Activated T-cell treated with anti-CD3 and anti-CD28 coated beads, Interleukin-2, amount 50 U/mL, for 24 hours (primary cell): Measurements from ENCODE around the gene RNF113B.

Source experiments
- DNase-seq: peaks from one replicate; pipeline ENCODE4 v3.0.0-alpha.2; 2020
- H3K27ac Mint-ChIP-seq: 2 replicates; pipeline ENCODE4 v1.8.0; 2020; ENCODE audit warnings: mild to moderate bottlenecking, mixed read lengths
- H3K27me3 Mint-ChIP-seq: 2 replicates; pipeline ENCODE4 v1.8.0; 2020; ENCODE audit warnings: mixed read lengths
- H3K36me3 Mint-ChIP-seq: 2 replicates; pipeline ENCODE4 v1.8.0; 2020; ENCODE audit warnings: low read depth, mixed read lengths
- H3K4me1 Mint-ChIP-seq: 2 replicates; pipeline ENCODE4 v1.8.0; 2020; ENCODE audit warnings: low read depth, mixed read lengths
- H3K4me3 Mint-ChIP-seq: 2 replicates; pipeline ENCODE4 v1.8.0; 2020; ENCODE audit warnings: mild to moderate bottlenecking, moderate library complexity, mixed read lengths
- H3K9me3 Mint-ChIP-seq: 2 replicates; pipeline ENCODE4 v1.8.0; 2020; ENCODE audit warnings: mixed read lengths

The RNF113B gene

GRCh38 chr13:98214707-98215106, 37.6 kb upstream of the RNF113B start:
- H3K36me3 Mint-ChIP-seq = no peaks in the 10 kb centered on the region
- H3K27me3 Mint-ChIP-seq = peaks cover 5% of the 10 kb centered on the region
- H3K27ac Mint-ChIP-seq = no peak overlapping the region
- no peak for DNase-seq
- H3K9me3 Mint-ChIP-seq = no peaks in the 10 kb centered on the region
- no peaks in the 10 kb centered on the region for H3K4me1 Mint-ChIP-seq
- no peak overlapping the region for H3K4me3 Mint-ChIP-seq

DNA sequence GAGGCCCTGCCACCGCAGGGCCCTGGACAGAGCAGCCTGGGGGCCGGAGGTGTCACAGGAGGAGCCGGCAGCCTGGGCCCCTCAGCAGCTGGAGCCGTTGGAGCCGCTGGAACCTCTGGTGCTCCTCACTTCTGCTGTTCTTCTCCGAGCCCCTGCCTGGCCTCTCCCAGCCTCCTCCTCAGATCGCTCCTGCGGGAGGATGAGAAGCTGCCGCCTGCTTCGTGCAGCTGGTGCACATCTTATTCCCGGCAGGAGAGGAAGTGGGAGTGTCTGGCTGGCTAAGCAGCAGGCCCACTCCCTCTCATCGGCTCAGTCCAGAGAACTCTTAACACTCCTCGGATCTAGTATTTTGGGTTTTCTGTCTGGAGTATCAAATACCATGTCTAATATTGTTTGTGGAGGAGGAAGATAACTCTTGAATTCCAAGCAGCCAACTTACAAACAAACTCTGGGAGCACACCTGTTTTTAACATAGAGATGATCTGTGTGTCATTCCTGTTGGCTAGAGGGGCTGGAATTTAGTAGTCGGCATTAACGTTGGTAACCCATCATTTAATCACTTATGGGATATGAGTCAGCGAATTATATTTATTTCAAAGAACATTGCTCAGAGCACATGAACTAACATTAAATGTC, 37.1 kb upstream of the RNF113B start:
- Mint-ChIP-seq H3K9me3 (no peaks in the 10 kb centered on the region), H3K4me3 (no peak overlapping the region), H3K27me3 (peaks cover 5% of the 10 kb centered on the region), H3K4me1 (no peaks in the 10 kb centered on the region), H3K27ac (no peak overlapping the region), H3K36me3 (no peaks in the 10 kb centered on the region)
- DNase-seq = no peak

DNA sequence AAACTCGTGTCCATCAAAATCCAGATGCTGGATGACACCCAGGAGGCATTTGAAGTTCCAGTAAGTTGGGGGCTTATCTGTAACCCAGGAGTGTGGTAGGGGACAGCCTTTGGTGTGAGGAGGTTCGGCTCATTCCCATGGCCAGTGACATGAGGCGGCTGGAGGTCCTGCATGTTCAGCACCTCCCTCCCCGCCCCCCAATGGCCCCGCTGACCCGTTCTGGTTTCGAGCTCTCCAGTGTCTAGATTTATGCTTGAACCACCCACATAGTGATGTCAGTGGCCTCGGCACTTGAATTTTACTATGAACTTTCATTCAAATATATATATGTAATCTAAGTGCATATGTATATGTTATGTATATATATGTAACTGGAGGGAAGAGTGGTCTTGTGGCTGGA, 36.3 kb upstream of the RNF113B start:
- no peak overlapping the region for H3K27ac Mint-ChIP-seq

GRCh38 chr13:98212763-98213162, 35.7 kb upstream of the RNF113B start:
- Mint-ChIP-seq H3K9me3 (no peaks in the 10 kb centered on the region), H3K36me3 (no peaks in the 10 kb centered on the region), H3K4me3 (no peak overlapping the region), H3K27me3 (peaks cover 3% of the 10 kb centered on the region), H3K4me1 (no peaks in the 10 kb centered on the region), H3K27ac (no peak overlapping the region)
- DNase-seq = no peak

More for the DNA sequence above, 36.3 kb upstream of the RNF113B start:
- no peaks in the 10 kb centered on the region for H3K36me3 Mint-ChIP-seq
- H3K4me3 Mint-ChIP-seq = no peak overlapping the region
- H3K4me1 Mint-ChIP-seq = no peaks in the 10 kb centered on the region
- no peak for DNase-seq
- H3K9me3 Mint-ChIP-seq = no peaks in the 10 kb centered on the region
- peaks cover 3% of the 10 kb centered on the region for H3K27me3 Mint-ChIP-seq

- H3K36me3 Mint-ChIP-seq = no peaks in the 10 kb centered on the region
- no peak overlapping the region for H3K27ac Mint-ChIP-seq
Observed at GRCh38 chr13:98208606-98209005, 31.5 kb upstream of the RNF113B start.

DNA sequence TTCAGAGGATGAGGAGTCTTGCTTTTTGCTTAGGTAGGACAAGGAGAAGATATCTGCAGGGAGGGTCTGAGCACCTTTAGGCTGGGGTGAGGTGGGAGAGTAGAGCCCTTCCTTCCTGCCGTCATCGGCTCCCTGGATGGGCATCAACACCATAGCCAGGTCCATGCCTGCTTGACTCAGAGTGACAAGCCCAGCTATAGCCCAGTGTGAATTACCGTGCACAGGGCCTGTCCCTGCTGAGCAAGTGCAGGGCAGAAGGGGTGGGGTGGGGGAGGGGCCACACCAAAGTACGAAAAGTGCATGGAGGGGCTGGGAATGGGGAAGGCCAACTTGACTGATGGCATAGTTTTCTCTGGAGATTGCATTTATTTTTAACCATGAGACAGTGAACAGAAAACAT, 30.3 kb upstream of the RNF113B start:
- Mint-ChIP-seq H3K27me3 (peaks cover 5% of the 10 kb centered on the region), H3K4me3 (no peak overlapping the region), H3K36me3 (no peaks in the 10 kb centered on the region), H3K9me3 (peaks cover 12% of the 10 kb centered on the region), H3K27ac (no peak overlapping the region), H3K4me1 (no peaks in the 10 kb centered on the region)
- DNase-seq = no peak

More at GRCh38 chr13:98208606-98209005, 31.5 kb upstream of the RNF113B start:
- no peak overlapping the region for H3K4me3 Mint-ChIP-seq
- H3K4me1 Mint-ChIP-seq = no peaks in the 10 kb centered on the region
- peaks cover 3% of the 10 kb centered on the region for H3K27me3 Mint-ChIP-seq
- peaks cover 12% of the 10 kb centered on the region for H3K9me3 Mint-ChIP-seq
- no peak for DNase-seq

- H3K27ac Mint-ChIP-seq = no peak overlapping the region
- H3K36me3 Mint-ChIP-seq = no peaks in the 10 kb centered on the region
- H3K27me3 Mint-ChIP-seq = peaks cover 5% of the 10 kb centered on the region
- no peak overlapping the region for H3K4me3 Mint-ChIP-seq
- no peaks in the 10 kb centered on the region for H3K4me1 Mint-ChIP-seq
- DNase-seq = no peak
- peaks cover 12% of the 10 kb centered on the region for H3K9me3 Mint-ChIP-seq
Observed at GRCh38 chr13:98206946-98207345, 29.9 kb upstream of the RNF113B start.

DNA sequence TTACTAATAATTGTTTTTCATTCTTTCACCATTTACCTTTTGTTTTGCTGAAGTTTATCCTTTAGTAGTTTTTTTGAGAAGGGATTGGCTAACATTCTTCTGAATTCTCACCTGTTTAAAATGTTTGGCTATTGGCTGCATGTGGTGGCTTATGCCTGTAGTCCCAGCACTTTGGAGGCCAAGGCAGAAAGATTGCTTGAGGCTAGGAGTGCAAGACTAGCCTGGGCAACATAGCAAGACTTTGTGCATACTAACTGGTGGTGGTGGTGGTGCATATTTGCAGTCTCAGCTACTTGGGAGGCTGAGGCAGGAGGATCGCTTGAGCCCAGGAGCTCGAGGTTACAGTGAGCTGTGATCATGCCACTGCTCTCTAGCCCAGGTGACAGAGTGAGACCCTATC, 27.5 kb upstream of the RNF113B start:
- Mint-ChIP-seq H3K36me3 (no peaks in the 10 kb centered on the region), H3K27ac (no peak overlapping the region), H3K4me3 (no peak overlapping the region), H3K27me3 (peaks cover 5% of the 10 kb centered on the region), H3K9me3 (peaks cover 12% of the 10 kb centered on the region), H3K4me1 (no peaks in the 10 kb centered on the region)
- DNase-seq = no peak

GRCh38 chr13:98203646-98204326, 26.7 kb upstream of the RNF113B start:
- Mint-ChIP-seq H3K4me3 (no peak overlapping the region), H3K36me3 (no peaks in the 10 kb centered on the region), H3K27ac (no peak overlapping the region), H3K27me3 (peaks cover 5% of the 10 kb centered on the region), H3K4me1 (no peaks in the 10 kb centered on the region), H3K9me3 (peaks cover 12% of the 10 kb centered on the region)
- DNase-seq = no peak

DNA sequence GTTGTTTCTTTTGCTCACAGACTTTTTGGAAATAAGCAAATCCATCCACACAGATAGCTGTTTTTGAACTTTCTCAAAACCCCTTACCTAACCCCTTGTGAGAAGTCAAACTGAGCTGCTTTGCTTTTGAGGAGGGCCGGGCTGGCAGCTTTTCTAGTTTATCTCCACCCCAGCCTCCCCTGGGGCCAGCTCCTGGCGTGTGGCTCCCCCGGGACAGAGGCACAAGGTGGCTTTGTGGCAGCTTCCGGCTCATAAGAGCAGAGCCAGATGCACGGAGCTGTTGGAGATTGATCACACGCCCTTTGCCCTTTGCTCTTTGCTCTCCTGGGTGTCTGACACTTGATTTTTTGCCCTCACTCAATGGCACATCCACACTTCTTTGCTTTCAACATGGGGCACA, 24.9 kb upstream of the RNF113B start:
- DNase-seq = no peak
- no peaks in the 10 kb centered on the region for H3K4me1 Mint-ChIP-seq
- no peak overlapping the region for H3K4me3 Mint-ChIP-seq
- no peak overlapping the region for H3K27ac Mint-ChIP-seq
- H3K27me3 Mint-ChIP-seq = peaks cover 8% of the 10 kb centered on the region
- H3K36me3 Mint-ChIP-seq = no peaks in the 10 kb centered on the region
- peaks cover 12% of the 10 kb centered on the region for H3K9me3 Mint-ChIP-seq

GRCh38 chr13:98201189-98201588, 24.1 kb upstream of the RNF113B start:
- H3K4me3 Mint-ChIP-seq = no peak overlapping the region
- peaks cover 6% of the 10 kb centered on the region for H3K9me3 Mint-ChIP-seq
- H3K4me1 Mint-ChIP-seq = no peaks in the 10 kb centered on the region
- peaks cover 5% of the 10 kb centered on the region for H3K27me3 Mint-ChIP-seq
- no peaks in the 10 kb centered on the region for H3K36me3 Mint-ChIP-seq
- no peak for DNase-seq
- no peak overlapping the region for H3K27ac Mint-ChIP-seq

- DNase-seq = no peak
- Mint-ChIP-seq H3K36me3 (no peaks in the 10 kb centered on the region), H3K9me3 (no peaks in the 10 kb centered on the region), H3K4me1 (no peaks in the 10 kb centered on the region), H3K27ac (no peak overlapping the region), H3K4me3 (no peak overlapping the region), H3K27me3 (peaks cover 5% of the 10 kb centered on the region)
Observed at GRCh38 chr13:98200211-98200878, 23.3 kb upstream of the RNF113B start.

DNA sequence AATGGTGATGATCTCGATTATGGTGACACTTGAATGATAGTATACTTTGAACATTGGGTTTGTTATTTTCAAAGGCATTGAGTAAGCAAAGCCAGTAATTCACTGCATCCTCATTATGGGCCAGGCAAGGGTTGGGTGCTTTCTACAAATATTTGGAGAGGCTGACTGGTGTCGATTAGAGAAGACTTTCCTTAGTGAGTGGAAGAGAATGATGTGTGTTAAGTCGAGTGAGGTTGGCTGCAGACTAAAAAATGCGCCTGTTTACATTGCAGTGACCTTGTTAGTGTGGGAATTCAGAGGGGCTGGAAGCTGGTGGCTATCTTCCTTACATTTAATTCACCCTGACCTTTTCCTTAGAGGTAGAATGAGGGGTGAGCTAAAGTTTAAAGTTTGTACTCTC, 22.4 kb upstream of the RNF113B start:
- peaks cover 5% of the 10 kb centered on the region for H3K27me3 Mint-ChIP-seq
- no peaks in the 10 kb centered on the region for H3K4me1 Mint-ChIP-seq
- no peak for DNase-seq
- H3K4me3 Mint-ChIP-seq = no peak overlapping the region
- H3K9me3 Mint-ChIP-seq = no peaks in the 10 kb centered on the region
- H3K27ac Mint-ChIP-seq = no peak overlapping the region
- no peaks in the 10 kb centered on the region for H3K36me3 Mint-ChIP-seq

DNA sequence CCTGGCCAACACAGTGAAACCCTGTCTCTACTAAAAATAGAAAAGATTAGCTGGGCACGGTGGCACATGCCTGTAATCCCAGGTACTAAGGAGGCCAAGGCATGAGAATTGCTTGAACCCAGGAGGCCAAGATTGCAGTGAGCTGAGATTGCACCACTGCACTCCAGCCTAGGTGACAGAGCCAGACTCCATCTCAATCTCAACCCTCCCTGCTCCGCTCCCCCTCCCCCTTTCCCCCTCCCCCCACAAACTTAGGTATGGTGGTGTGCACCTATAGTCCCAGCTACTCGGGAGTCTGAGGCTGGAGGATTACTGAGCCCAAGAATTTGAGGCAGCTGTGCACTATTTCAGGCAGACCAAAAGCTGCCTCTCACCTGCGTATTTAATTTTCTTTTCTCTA, 21.6 kb upstream of the RNF113B start:
- Mint-ChIP-seq H3K36me3 (no peaks in the 10 kb centered on the region), H3K4me3 (no peak overlapping the region), H3K27ac (no peak overlapping the region), H3K4me1 (no peaks in the 10 kb centered on the region), H3K9me3 (no peaks in the 10 kb centered on the region), H3K27me3 (peaks cover 5% of the 10 kb centered on the region)
- DNase-seq = no peak
